K562 (cell line): ENCODE data around the gene DPEP3. TPM values are rescaled to one million over a fixed set of nuclear protein-coding genes. Genes with fewer than 3 reads are reported as not detected.

Source experiments
- FOXK2 ChIP-seq, 2 experiments: fragments of 450-650 bp; IDR thresholded peaks in 1 of 2; conservative IDR thresholded peaks in 1 of 2; 2 replicates each; pipeline ENCODE4 v1.6.1; 2016; ENCODE audit warnings: low read depth in 2 of 2, mild to moderate bottlenecking in 1 of 2
- NR2C2 ChIP-seq, 2 experiments: fragments of 200-800 bp in 1 of 2; sonication (Bioruptor generic) in 1 of 2; sonication (generic) in 1 of 2; formaldehyde crosslinking in 1 of 2; IDR thresholded peaks; 2 replicates each; pipeline versions ENCODE4 v1.6.1 to v1.8.0; 2016 to 2022; ENCODE audit warnings: mild to moderate bottlenecking in 1 of 2, missing compliant biosample characterization in 1 of 2, missing genetic modification characterization in 1 of 2, missing genetic modification reagents in 1 of 2
- polyA plus RNA-seq, 8 experiments: library from polyadenylated mRNA; depleted of rRNA in 4 of 8; stranded (reverse) in 5 of 8; unstranded in 3 of 8; fragments of >200 nt; fragmentation: Nextera tagmentation in 2 of 8; fragmentation: Illumina TruSeq in 1 of 8; extraction: Ambion mirVana in 2 of 8; extraction: Trizol in 1 of 8; gene quantifications; 2 replicates each; pipeline versions ENCODE4 v1.2.1 to v1.2.3, GENCODE V29; 2011 to 2014; ENCODE audit warnings: inconsistent platforms in 1 of 8, missing spikeins in 1 of 8
- total RNA-seq, 7 experiments: library from RNA; depleted of rRNA in 6 of 7; stranded (reverse); fragments of >200 nt in 6 of 7; fragmentation: Illumina TruSeq in 2 of 7; extraction: Trizol in 2 of 7; gene quantifications; 2 replicates each; pipeline versions ENCODE4 v1.2.1 to v1.2.3, GENCODE V29; 2011 to 2021; ENCODE audit warnings: low replicate concordance in 1 of 7
- TF ChIP-seq, protein P1 (sequence below), 3 experiments: fragments of 200-800 bp in 1 of 3; fragments of 250-450 bp in 1 of 3; fragments of 450-650 bp in 1 of 3; sonication (Bioruptor Pico) in 1 of 3; sonication (Bioruptor generic) in 1 of 3; formaldehyde crosslinking in 1 of 3; IDR thresholded peaks; 2 replicates each; pipeline versions ENCODE4 v1.6.1 to v1.8.0; 2016 to 2022; ENCODE audit warnings: mild to moderate bottlenecking in 2 of 3, missing genetic modification characterization in 2 of 3, missing compliant biosample characterization in 1 of 3, moderate library complexity in 1 of 3
- TF ChIP-seq, protein P2 (sequence below): fragments of 250-450 bp; sonication (Bioruptor Pico); IDR thresholded peaks from 2 replicates; pipeline ENCODE4 v1.8.0; 2021; ENCODE audit warnings: borderline replicate concordance, mild to moderate bottlenecking, moderate library complexity; ENCODE audit not compliant: poor library complexity, severe bottlenecking

Gene DPEP3
- total and polyA plus RNA-seq, 9 of the 15 experiments (the other 6 are each of a cell fraction or from before 2014, with no cell fraction given), result not detected

GRCh38 chr16:67954421-67955196 is 25.7 kb downstream of the DPEP3 start (continued):
- TF ChIP-seq, protein P1, sequence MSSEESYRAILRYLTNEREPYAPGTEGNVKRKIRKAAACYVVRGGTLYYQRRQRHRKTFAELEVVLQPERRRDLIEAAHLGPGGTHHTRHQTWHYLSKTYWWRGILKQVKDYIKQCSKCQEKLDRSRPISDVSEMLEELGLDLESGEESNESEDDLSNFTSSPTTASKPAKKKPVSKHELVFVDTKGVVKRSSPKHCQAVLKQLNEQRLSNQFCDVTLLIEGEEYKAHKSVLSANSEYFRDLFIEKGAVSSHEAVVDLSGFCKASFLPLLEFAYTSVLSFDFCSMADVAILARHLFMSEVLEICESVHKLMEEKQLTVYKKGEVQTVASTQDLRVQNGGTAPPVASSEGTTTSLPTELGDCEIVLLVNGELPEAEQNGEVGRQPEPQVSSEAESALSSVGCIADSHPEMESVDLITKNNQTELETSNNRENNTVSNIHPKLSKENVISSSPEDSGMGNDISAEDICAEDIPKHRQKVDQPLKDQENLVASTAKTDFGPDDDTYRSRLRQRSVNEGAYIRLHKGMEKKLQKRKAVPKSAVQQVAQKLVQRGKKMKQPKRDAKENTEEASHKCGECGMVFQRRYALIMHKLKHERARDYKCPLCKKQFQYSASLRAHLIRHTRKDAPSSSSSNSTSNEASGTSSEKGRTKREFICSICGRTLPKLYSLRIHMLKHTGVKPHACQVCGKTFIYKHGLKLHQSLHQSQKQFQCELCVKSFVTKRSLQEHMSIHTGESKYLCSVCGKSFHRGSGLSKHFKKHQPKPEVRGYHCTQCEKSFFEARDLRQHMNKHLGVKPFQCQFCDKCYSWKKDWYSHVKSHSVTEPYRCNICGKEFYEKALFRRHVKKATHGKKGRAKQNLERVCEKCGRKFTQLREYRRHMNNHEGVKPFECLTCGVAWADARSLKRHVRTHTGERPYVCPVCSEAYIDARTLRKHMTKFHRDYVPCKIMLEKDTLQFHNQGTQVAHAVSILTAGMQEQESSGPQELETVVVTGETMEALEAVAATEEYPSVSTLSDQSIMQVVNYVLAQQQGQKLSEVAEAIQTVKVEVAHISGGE (CRISPR knock-in tag; IDR thresholded peaks at IDR 0.05), result no peak
- TF ChIP-seq, protein P2, sequence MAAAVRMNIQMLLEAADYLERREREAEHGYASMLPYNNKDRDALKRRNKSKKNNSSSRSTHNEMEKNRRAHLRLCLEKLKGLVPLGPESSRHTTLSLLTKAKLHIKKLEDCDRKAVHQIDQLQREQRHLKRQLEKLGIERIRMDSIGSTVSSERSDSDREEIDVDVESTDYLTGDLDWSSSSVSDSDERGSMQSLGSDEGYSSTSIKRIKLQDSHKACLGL (CRISPR knock-in tag), result no peak
- TF ChIP-seq FOXK2 (conservative IDR thresholded peaks at IDR 0.05 in 1 of 2, IDR thresholded peaks at IDR 0.05 in 1 of 2; ENCODE audit: low read depth in 2 of 2), result no peak
- TF ChIP-seq NR2C2 (CRISPR knock-in tag; IDR thresholded peaks at IDR 0.05), result no peak
- no peak for TF ChIP-seq NR2C2 (tag; IDR thresholded peaks at IDR 0.05)
